GM12892 (cell line): ENCODE results near the gene HAGHL.
"Not testable (repeated sequence)": the region's sequence is repeated elsewhere in the genome, so short reads cannot be mapped to it uniquely, and the experiment has no call there.

Experiments
- POLR2A ChIP-seq: IDR thresholded peaks from 2 replicates; pipeline ENCODE4 v1.6.1; 2011; ENCODE audit warnings: low read depth, low read length, control low read depth
- POLR2AphosphoS5 ChIP-seq: IDR thresholded peaks from 2 replicates; pipeline ENCODE4 v1.6.1; 2011; ENCODE audit warnings: low read depth, low read length, control low read depth

DNA sequence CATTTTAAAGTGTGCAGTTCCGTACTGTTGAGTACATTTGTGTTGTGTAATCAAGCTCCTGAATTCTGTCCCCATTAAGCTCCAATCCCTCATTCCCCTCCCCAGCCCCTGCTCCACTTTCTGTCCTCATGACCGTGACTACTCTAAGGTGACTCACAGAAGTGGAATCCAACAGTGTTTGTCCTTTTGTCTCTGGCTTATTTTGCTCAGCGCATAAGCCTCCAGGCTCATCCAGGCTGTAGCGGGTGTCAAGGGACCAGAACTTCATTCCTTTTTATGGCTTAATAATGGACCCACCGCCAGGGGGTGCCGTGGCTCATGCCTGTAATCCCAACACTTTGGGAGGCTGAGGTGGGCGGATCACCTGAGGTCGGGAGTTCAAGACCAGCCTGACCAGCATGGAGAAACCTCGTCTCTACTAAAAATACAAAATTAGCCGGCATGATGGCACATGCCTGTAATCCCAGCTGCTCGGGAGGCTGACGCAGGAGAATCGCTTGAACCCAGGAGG lies 14.1 kb upstream of the HAGHL start:
- not testable (repeated sequence) for TF ChIP-seq POLR2AphosphoS5, POLR2A
